K562 (cell line): Measurements from ENCODE around the gene WDR54. TPM values are rescaled to one million over a fixed set of nuclear protein-coding genes. Genes with fewer than 3 reads are reported as not detected.

ENCODE experiments used
- ATAC-seq: fragments of 200-7000 bp; cut with Tn5 transposase; 3 replicates; pipeline ENCODE4 v1.9.1; 2020; ENCODE audit warnings: moderate library complexity
- BruUV-seq: library from RNA; stranded (reverse); fragments of 400-500 nt; replicated peaks from 2 replicates; lab custom pipeline; 2021; lab: Mats Ljungman, UMichigan
- CTCF ChIA-PET: fragments of 300-600 bp; formaldehyde crosslinking; extraction: SDS; loops from one replicate; lab custom pipeline; 2021; ENCODE audit warnings: low intra/inter-chr PET ratio; lab: Yijun Ruan, JAX
- POLR2A ChIA-PET: fragments of 300-600, 350-650 bp; sonication (Branson Sonifier 250); formaldehyde crosslinking; extraction: SDS; loops from one replicate; lab custom pipeline; 2021; ENCODE audit warnings: antibody characterized with exemption, inconsistent platforms; lab: Yijun Ruan, JAX
- DNase-seq, 4 experiments: peaks; one replicate each; pipeline versions ENCODE4 v3.0.0 to v3.0.0-alpha.2; 2011 to 2018; ENCODE audit warnings: low spot score in 3 of 4, mixed read lengths in 3 of 4; ENCODE audit errors: extremely low read depth in 1 of 4
- FAIRE-seq: peaks from 2 replicates; lab custom pipeline; 2011; peaks lifted over from hg19 to GRCh38; lab: Jason Lieb, UNC
- H2AFZ ChIP-seq: 2 replicates; pipeline ENCODE4 v1.6.0; 2011; ENCODE audit warnings: low read depth, low read length, control low read depth, inconsistent platforms
- H3K27ac ChIP-seq: fragments of 200-600 bp; 3 replicates; pipeline ENCODE4 v1.8.0; 2011; ENCODE audit warnings: low read depth, mild to moderate bottlenecking, control low read depth, inconsistent platforms, low read length, moderate library complexity, mixed read lengths; ENCODE audit errors: extremely low read depth
- H3K27me3 ChIP-seq, 2 experiments: fragments of 300-600 bp in 1 of 2; 2 replicates in 1 of 2; 3 replicates in 1 of 2; pipeline versions ENCODE4 v1.6.0 to v1.8.0; 2011; ENCODE audit warnings: inconsistent platforms in 2 of 2, low read length in 2 of 2, mild to moderate bottlenecking in 1 of 2, mixed read lengths in 1 of 2, moderate library complexity in 1 of 2; ENCODE audit not compliant: control insufficient read depth in 2 of 2, insufficient read depth in 2 of 2
- H3K36me3 ChIP-seq: fragments of 300-600 bp; 3 replicates; pipeline ENCODE4 v1.8.0; 2011; ENCODE audit warnings: mild to moderate bottlenecking, low read length, inconsistent platforms; ENCODE audit not compliant: control insufficient read depth, insufficient read depth
- H3K4me1 ChIP-seq, 2 experiments: fragments of 200-600 bp in 1 of 2; replicated peaks in 1 of 2; 2 replicates in 1 of 2; 3 replicates in 1 of 2; pipeline versions ENCODE4 v1.5.1 to v1.8.0; 2011; ENCODE audit warnings: inconsistent platforms in 2 of 2, low read length in 2 of 2, mild to moderate bottlenecking in 1 of 2, mixed read lengths in 1 of 2, moderate library complexity in 1 of 2; ENCODE audit not compliant: control insufficient read depth in 2 of 2, insufficient read depth in 2 of 2
- H3K4me2 ChIP-seq: 2 replicates; pipeline ENCODE4 v1.6.1; 2011; ENCODE audit warnings: low read length, control low read depth, inconsistent platforms, mixed read lengths; ENCODE audit not compliant: insufficient read depth
- H3K4me3 ChIP-seq: fragments of 200-600 bp; sonication (generic), shearing (Covaris generic); 2 replicates; pipeline ENCODE4 v1.5.1; 2016; ENCODE audit warnings: control low read depth, inconsistent platforms
- H3K79me2 ChIP-seq: fragments of 200-600 bp; 3 replicates; pipeline ENCODE4 v1.8.0; 2011; ENCODE audit warnings: low read length, inconsistent platforms; ENCODE audit not compliant: control insufficient read depth, insufficient read depth
- H3K9ac ChIP-seq, 2 experiments: 2 replicates each; pipeline versions ENCODE4 v1.6.0 to v1.6.1; 2011; ENCODE audit warnings: low read depth in 2 of 2, low read length in 2 of 2, control low read depth in 1 of 2, inconsistent platforms in 1 of 2, mild to moderate bottlenecking in 1 of 2, mixed read lengths in 1 of 2; ENCODE audit not compliant: insufficient read depth in 1 of 2
- H3K9me1 ChIP-seq: one replicate; pipeline ENCODE4 v1.6.0; 2011; ENCODE audit warnings: inconsistent platforms, mild to moderate bottlenecking, low read length, moderate library complexity; ENCODE audit not compliant: control insufficient read depth, insufficient read depth
- H3K9me3 ChIP-seq: replicated peaks from 2 replicates; pipeline ENCODE4 v1.5.1; 2011; ENCODE audit warnings: low read depth, low read length, inconsistent platforms; ENCODE audit not compliant: control insufficient read depth, insufficient read depth
- H4K20me1 ChIP-seq: replicated peaks from 2 replicates; pipeline ENCODE4 v1.6.1; 2011; ENCODE audit warnings: low read length, inconsistent platforms, mixed read lengths; ENCODE audit not compliant: control insufficient read depth, insufficient read depth
- CTCF ChIP-seq, 3 experiments: IDR thresholded peaks in 2 of 3; conservative IDR thresholded peaks in 1 of 3; 2 replicates each; pipeline ENCODE4 v1.5.1; 2011 to 2012; ENCODE audit warnings: low read length in 3 of 3, mild to moderate bottlenecking in 3 of 3, control low read depth in 2 of 3, improper control_type of control experiment in 1 of 3, inconsistent platforms in 1 of 3, low read depth in 1 of 3, mixed read lengths in 1 of 3, moderate library complexity in 1 of 3; ENCODE audit not compliant: insufficient read depth in 2 of 3
- ESRRA ChIP-seq: fragments of 450-650 bp; IDR thresholded peaks from 2 replicates; pipeline ENCODE4 v1.6.1; 2014; ENCODE audit warnings: low read depth, mild to moderate bottlenecking, moderate library complexity, borderline replicate concordance
- JUND ChIP-seq, 2 experiments: IDR thresholded peaks; 2 replicates in 1 of 2; 3 replicates in 1 of 2; pipeline ENCODE4 v1.6.1; 2011; ENCODE audit warnings: borderline replicate concordance in 2 of 2, low read depth in 2 of 2, low read length in 2 of 2, improper control_type of control experiment in 1 of 2, missing biosample characterization in 1 of 2, missing genetic modification characterization in 1 of 2, missing genetic modification reagents in 1 of 2
- RAD21 ChIP-seq, 2 experiments: fragments of 250-450 bp in 1 of 2; fragments of 450-650 bp in 1 of 2; sonication (Bioruptor Pico) in 1 of 2; formaldehyde crosslinking in 1 of 2; IDR thresholded peaks in 1 of 2; conservative IDR thresholded peaks in 1 of 2; 2 replicates each; pipeline versions ENCODE4 v1.4.0 to v1.8.0; 2020 to 2022; ENCODE audit warnings: mild to moderate bottlenecking in 2 of 2, moderate library complexity in 1 of 2
- RBM22 ChIP-seq: fragments of 200-400 bp; formaldehyde crosslinking; IDR thresholded peaks from 2 replicates; pipeline ENCODE4 v1.6.1; 2018; ENCODE audit warnings: low read length, low read depth; ENCODE audit not compliant: poor library complexity, severe bottlenecking
- STAT5B ChIP-seq: fragments of 250-450 bp; sonication (Bioruptor Pico); IDR thresholded peaks from 2 replicates; pipeline ENCODE4 v1.8.0; 2021; ENCODE audit warnings: mild to moderate bottlenecking, inconsistent platforms
- VEZF1 ChIP-seq: fragments of 200-800 bp; sonication (Bioruptor generic); IDR thresholded peaks from 2 replicates; pipeline ENCODE4 v1.6.1; 2017; ENCODE audit warnings: missing genetic modification characterization, missing compliant biosample characterization
- ZKSCAN1 ChIP-seq: fragments of 150-350 bp; IDR thresholded peaks from 2 replicates; pipeline ENCODE4 v1.6.1; 2016; ENCODE audit warnings: low read depth, low read length
- ZNF239 ChIP-seq: fragments of 250-450 bp; sonication (Bioruptor Pico); IDR thresholded peaks from 2 replicates; pipeline ENCODE4 v1.4.0; 2020; ENCODE audit warnings: mild to moderate bottlenecking
- WGBS: fragments of 100-300 bp; shearing (Covaris generic); methylation state at CpG from one replicate; pipeline ENCODE4 v1.1.6; 2016; ENCODE audit warnings: low coverage, mixed read lengths; ENCODE audit not compliant: insufficient coverage; ENCODE audit errors: missing lambda C conversion rate; 5-methylcytosine and 5-hydroxymethylcytosine counted together
- in situ Hi-C: fragments of 300-500 bp; cut with MboI; formaldehyde crosslinking; loops from 4 replicates; pipeline ENCODE4 v1.15.0; 2018; ENCODE audit warnings: inconsistent platforms, mixed read lengths
- intact Hi-C: fragments of 100-400 bp; cut with micrococcal nuclease; formaldehyde crosslinking; loops from 2 replicates; pipeline ENCODE4 v1.14.2; 2022
- polyA plus RNA-seq, 8 experiments: library from polyadenylated mRNA; depleted of rRNA in 4 of 8; stranded (reverse) in 5 of 8; unstranded in 3 of 8; fragments of >200 nt; fragmentation: Nextera tagmentation in 2 of 8; fragmentation: Illumina TruSeq in 1 of 8; extraction: Ambion mirVana in 2 of 8; extraction: Trizol in 1 of 8; gene quantifications; 2 replicates each; pipeline versions ENCODE4 v1.2.1 to v1.2.3, GENCODE V29; 2011 to 2014; ENCODE audit warnings: inconsistent platforms in 1 of 8, missing spikeins in 1 of 8
- total RNA-seq, 7 experiments: library from RNA; depleted of rRNA in 6 of 7; stranded (reverse); fragments of >200 nt in 6 of 7; fragmentation: Illumina TruSeq in 2 of 7; extraction: Trizol in 2 of 7; gene quantifications; 2 replicates each; pipeline versions ENCODE4 v1.2.1 to v1.2.3, GENCODE V29; 2011 to 2021; ENCODE audit warnings: low replicate concordance in 1 of 7

Gene WDR54
- total and polyA plus RNA-seq, 9 of the 15 experiments (the other 6 are each of a cell fraction or from before 2014, with no cell fraction given), result 5.2 to 15.2 (median 7.4) TPM

- Histone ChIP-seq H3K27ac (no peak overlapping the region), H3K4me3 (no peak overlapping the region), H4K20me1 (no peaks in the 10 kb centered on the region), H3K27me3 (peaks cover 4 to 22% of the 10 kb centered on the region in 2 experiments; a peak in 4 of 5 replicates), H2AFZ (peak overlapping the region; percentile 28; the same call in 1 of the 2 replicates), H3K4me2 (no peak overlapping the region), H3K79me2 (no peaks in the 10 kb centered on the region), H3K9me1 (no peaks in the 10 kb centered on the region), H3K4me1 (peaks cover 3 to 30% of the 10 kb centered on the region in 2 experiments; a peak in 3 of 5 replicates), H3K36me3 (no peaks in the 10 kb centered on the region), H3K9ac (peak overlapping the region in 1 of 2 experiments; percentile 67; a peak in 1 of 4 replicates), H3K9me3 (no peaks in the 10 kb centered on the region)
- 29% methylated on average over 29 of the region's 35 CpGs for WGBS
- TF ChIP-seq ZKSCAN1 (0 out of 2 replicates have a peak, but pooled peaks have one; percentile 28), RBM22 (no peak)
- DNase-seq (no peak), ATAC-seq (no peak), FAIRE-seq (no peak)
- ChIA-PET POLR2A (no interaction called here), CTCF (interaction anchor here (0.6 kb wide), 1 partner anchor 59 kb away, joined by 3 read pairs; no protein-coding TSS in a partner anchor)
- intact Hi-C loops (loop anchor here (1.0 kb wide), 1 partner anchor 116 kb away; no protein-coding TSS in a partner anchor), in situ Hi-C loops (no loop called here)
- no TSS peak for BruUV-seq
Observed at GRCh38 chr2:74415762-74416395, 5.7 kb upstream of the WDR54 start.

GRCh38 chr2:74416778-74417177 is 4.8 kb upstream of the WDR54 start:
- Histone ChIP-seq H3K36me3 (no peaks in the 10 kb centered on the region), H4K20me1 (no peaks in the 10 kb centered on the region), H3K27me3 (peaks cover 4 to 24% of the 10 kb centered on the region in 2 experiments; a peak in 4 of 5 replicates), H3K9me1 (no peaks in the 10 kb centered on the region), H3K9me3 (no peaks in the 10 kb centered on the region), H3K4me2 (no peak overlapping the region), H3K27ac (no peak overlapping the region), H3K79me2 (no peaks in the 10 kb centered on the region), H3K4me1 (peaks cover 5 to 37% of the 10 kb centered on the region in 2 experiments; a peak in 3 of 5 replicates), H2AFZ (no peak overlapping the region), H3K4me3 (no peak overlapping the region), H3K9ac (no peak overlapping the region)
- intact Hi-C loops (loop anchor here (1.0 kb wide), 1 partner anchor 116 kb away; no protein-coding TSS in a partner anchor), in situ Hi-C loops (no loop called here)
- no TSS peak for BruUV-seq
- WGBS, result 14% methylated on average over 3 of the region's 3 CpGs
- ChIA-PET POLR2A (no interaction called here), CTCF (interaction anchor here (0.6 kb wide), 1 partner anchor 58 kb away, joined by 3 read pairs; no protein-coding TSS in a partner anchor)
- FAIRE-seq (no peak), DNase-seq (peak in 1 of 4 experiments; percentile 55), ATAC-seq (peak; percentile 16; the same call in 1 of the 3 replicates)
- TF ChIP-seq JUND (IDR thresholded peaks at IDR 0.05; ENCODE audit: borderline replicate concordance, low read depth, low read length), result no peak
- no peak for TF ChIP-seq JUND (tag; IDR thresholded peaks at IDR 0.05; ENCODE audit: borderline replicate concordance, low read depth, low read length)
- TF ChIP-seq ESRRA, result no peak
- peak in 1 of 2 experiments; percentile 48; a peak in 2 of 4 replicates for TF ChIP-seq RAD21 (CRISPR knock-in tag; conservative IDR thresholded peaks at IDR 0.05 in 1 of 2, IDR thresholded peaks at IDR 0.05 in 1 of 2)
- no peak for TF ChIP-seq ZNF239 (CRISPR knock-in tag)
- peak; percentile 62 for TF ChIP-seq VEZF1 (CRISPR knock-in tag)
- TF ChIP-seq CTCF (IDR thresholded peaks at IDR 0.05 in 2 of 3, conservative IDR thresholded peaks at IDR 0.05 in 1 of 3; ENCODE audit: insufficient read depth in 2 of 3, low read depth in 1 of 3, low read length in 3 of 3), result peak; percentile 41 to 60 (median 43); a peak in 4 of 6 replicates
- TF ChIP-seq STAT5B, result no peak
